Mucosa of rectum (tissue), 2 donors: Measurements from ENCODE around the gene STX7.

Experiments used
- H3K27ac ChIP-seq, 2 donors: one replicate each; pipeline ENCODE4 v1.7.0; 2013; ENCODE audit warnings: inconsistent platforms in 2 of 2, low read depth in 2 of 2, low read length in 2 of 2
- H3K27me3 ChIP-seq, 2 donors: one replicate each; pipeline ENCODE4 v1.7.0; 2013; ENCODE audit warnings: low read length in 2 of 2; ENCODE audit not compliant: control insufficient read depth in 2 of 2, insufficient read depth in 2 of 2
- H3K36me3 ChIP-seq, 2 donors: one replicate each; pipeline ENCODE4 v1.7.0; 2013; ENCODE audit warnings: low read length in 2 of 2; ENCODE audit not compliant: control insufficient read depth in 2 of 2, insufficient read depth in 2 of 2
- H3K4me1 ChIP-seq, 2 donors: one replicate each; pipeline ENCODE4 v1.7.0; 2013; ENCODE audit warnings: low read length in 2 of 2, mild to moderate bottlenecking in 1 of 2; ENCODE audit not compliant: control insufficient read depth in 2 of 2, insufficient read depth in 2 of 2
- H3K4me3 ChIP-seq, 2 donors: one replicate each; pipeline ENCODE4 v1.7.0; 2013; ENCODE audit warnings: low read length in 2 of 2
- H3K9ac ChIP-seq, 2 donors: one replicate each; pipeline ENCODE4 v1.7.0; 2013; ENCODE audit warnings: low read length in 2 of 2, low read depth in 1 of 2, mild to moderate bottlenecking in 1 of 2
- H3K9me3 ChIP-seq, 2 donors: one replicate each; pipeline ENCODE4 v1.7.0; 2013; ENCODE audit warnings: low read length in 2 of 2; ENCODE audit not compliant: control insufficient read depth in 2 of 2
- donor health status: healthy.
- donor health status: Normal muscosa, but diverticular disease.

STX7 gene

GRCh38 chr6:132461958-132462357 is 51.0 kb downstream of the STX7 start:
- Histone ChIP-seq H3K4me1 (no peaks in the 10 kb centered on the region), H3K36me3 (peaks cover 47 to 68% of the 10 kb centered on the region in 2 donors), H3K9ac (no peak overlapping the region), H3K9me3 (no peaks in the 10 kb centered on the region), H3K27me3 (no peaks in the 10 kb centered on the region), H3K4me3 (no peak overlapping the region), H3K27ac (no peak overlapping the region)

GRCh38 chr6:132459605-132459952 is 53.3 kb downstream of the STX7 start:
- Histone ChIP-seq H3K27me3 (no peaks in the 10 kb centered on the region), H3K4me3 (no peak overlapping the region), H3K36me3 (peaks cover 39 to 52% of the 10 kb centered on the region in 2 donors), H3K9me3 (no peaks in the 10 kb centered on the region), H3K27ac (no peak overlapping the region), H3K4me1 (no peaks in the 10 kb centered on the region), H3K9ac (no peak overlapping the region)

- Histone ChIP-seq H3K27me3 (no peaks in the 10 kb centered on the region), H3K4me1 (no peaks in the 10 kb centered on the region), H3K36me3 (peaks cover 35 to 52% of the 10 kb centered on the region in 2 donors), H3K27ac (no peak overlapping the region), H3K9ac (no peak overlapping the region), H3K4me3 (no peak overlapping the region), H3K9me3 (no peaks in the 10 kb centered on the region)
These were observed 53.9 kb downstream of the STX7 start for GRCh38 chr6:132458887-132459604.

- H3K36me3 ChIP-seq = peaks cover 28 to 32% of the 10 kb centered on the region in 2 donors
- H3K27me3 ChIP-seq = no peaks in the 10 kb centered on the region
- no peak overlapping the region for H3K27ac ChIP-seq
- H3K4me1 ChIP-seq = no peaks in the 10 kb centered on the region
- no peak overlapping the region for H3K9ac ChIP-seq
- no peaks in the 10 kb centered on the region for H3K9me3 ChIP-seq
- no peak overlapping the region for H3K4me3 ChIP-seq
These were observed 56.2 kb downstream of the STX7 start for GRCh38 chr6:132456700-132457143.

- Histone ChIP-seq H3K27ac (no peak overlapping the region), H3K27me3 (no peaks in the 10 kb centered on the region), H3K4me1 (no peaks in the 10 kb centered on the region), H3K9me3 (no peaks in the 10 kb centered on the region), H3K36me3 (no peaks in the 10 kb centered on the region), H3K4me3 (no peak overlapping the region), H3K9ac (no peak overlapping the region)
These were observed 66.1 kb downstream of the STX7 start for GRCh38 chr6:132446855-132447241.

GRCh38 chr6:132446141-132446854 is 66.6 kb downstream of the STX7 start:
- Histone ChIP-seq H3K4me1 (no peaks in the 10 kb centered on the region), H3K27me3 (no peaks in the 10 kb centered on the region), H3K36me3 (no peaks in the 10 kb centered on the region), H3K27ac (no peak overlapping the region), H3K4me3 (no peak overlapping the region), H3K9ac (no peak overlapping the region), H3K9me3 (no peaks in the 10 kb centered on the region)

GRCh38 chr6:132445201-132445951 is 67.5 kb downstream of the STX7 start:
- Histone ChIP-seq H3K4me1 (no peaks in the 10 kb centered on the region), H3K9ac (no peak overlapping the region)

GRCh38 chr6:132443206-132443605 is 69.7 kb downstream of the STX7 start:
- Histone ChIP-seq H3K36me3 (no peaks in the 10 kb centered on the region), H3K27ac (no peak overlapping the region), H3K4me1 (no peaks in the 10 kb centered on the region), H3K4me3 (no peak overlapping the region), H3K9ac (no peak overlapping the region), H3K9me3 (no peaks in the 10 kb centered on the region), H3K27me3 (no peaks in the 10 kb centered on the region)

More at GRCh38 chr6:132445201-132445951, 67.5 kb downstream of the STX7 start:
- Histone ChIP-seq H3K27me3 (no peaks in the 10 kb centered on the region), H3K27ac (no peak overlapping the region), H3K9me3 (no peaks in the 10 kb centered on the region), H3K4me3 (no peak overlapping the region), H3K36me3 (no peaks in the 10 kb centered on the region)

GRCh38 chr6:132430110-132430509 is 82.8 kb downstream of the STX7 start:
- Histone ChIP-seq H3K9me3 (no peaks in the 10 kb centered on the region), H3K27ac (no peak overlapping the region), H3K27me3 (no peaks in the 10 kb centered on the region), H3K4me1 (no peaks in the 10 kb centered on the region), H3K36me3 (no peaks in the 10 kb centered on the region), H3K9ac (no peak overlapping the region), H3K4me3 (no peak overlapping the region)

- Histone ChIP-seq H3K9ac (no peak overlapping the region), H3K27ac (no peak overlapping the region), H3K36me3 (no peaks in the 10 kb centered on the region), H3K9me3 (no peaks in the 10 kb centered on the region), H3K27me3 (no peaks in the 10 kb centered on the region), H3K4me1 (no peaks in the 10 kb centered on the region), H3K4me3 (no peak overlapping the region)
These were observed 87.7 kb downstream of the STX7 start for GRCh38 chr6:132425176-132425575.
